Measurements from ENCODE around the gene CNTNAP3B. TPM values are rescaled to one million over a fixed set of nuclear protein-coding genes. Genes with fewer than 3 reads are reported as not detected.
"Not testable (repeated sequence)": the region's sequence is repeated elsewhere in the genome, so short reads cannot be mapped to it uniquely, and the experiment has no call there.

The CNTNAP3B gene
- total and polyA plus RNA-seq, 2 donors (not counting 3 experiments of a cell fraction or from before 2014, with no cell fraction given), result 32.4 to 82.9 TPM

GRCh38 chr9:41991607-41992006 lies 137.6 kb downstream of the CNTNAP3B start:
- H3K36me3 ChIP-seq (ENCODE audit: control insufficient read depth in 2 of 2, extremely low read depth in 1 of 2, insufficient read depth in 2 of 2, low read length in 2 of 2); FAIRE-seq; H2AFZ ChIP-seq (ENCODE audit: low read depth, low read length); H3K9me3 ChIP-seq (replicated peaks; ENCODE audit: control insufficient read depth, insufficient read depth, low read length); BruUV-seq (replicated peaks); H3K4me1 ChIP-seq (ENCODE audit: control insufficient read depth, extremely low read depth, insufficient read depth, low read length); H3K4me2 ChIP-seq (ENCODE audit: insufficient read depth, low read length); H4K20me1 ChIP-seq (replicated peaks; ENCODE audit: control insufficient read depth, extremely low read depth, insufficient read depth, low read length); H3K27me3 ChIP-seq (ENCODE audit: control insufficient read depth in 2 of 2, insufficient read depth in 2 of 2, low read length in 2 of 2); intact Hi-C loops (cut with micrococcal nuclease); CTCF ChIA-PET; dilution Hi-C loops (cut with MboI; ENCODE audit: extremely low pct_ligation_motif_present, low sequenced_read_pairs); H3K9me1 ChIP-seq (replicated peaks; ENCODE audit: control insufficient read depth, extremely low read depth, insufficient read depth, low read length); DNase-seq (ENCODE audit: low read depth, low spot score); H3K79me2 ChIP-seq (ENCODE audit: control insufficient read depth, insufficient read depth, low read length); H3K27ac ChIP-seq (ENCODE audit: insufficient read depth, low read depth, low read length); H3K9ac ChIP-seq (replicated peaks; ENCODE audit: extremely low read depth, insufficient read depth, low read length); POLR2A ChIA-PET; H3K4me3 ChIP-seq (replicated peaks in 1 of 3; ENCODE audit: insufficient read depth in 1 of 3, low read depth in 1 of 3, low read length in 3 of 3): not testable (repeated sequence)

GRCh38 chr9:41980271-41980670 lies 149.0 kb downstream of the CNTNAP3B start:
- H2AFZ ChIP-seq (ENCODE audit: low read depth, low read length); H3K27me3 ChIP-seq (ENCODE audit: control insufficient read depth in 2 of 2, insufficient read depth in 2 of 2, low read length in 2 of 2); H3K4me2 ChIP-seq (ENCODE audit: insufficient read depth, low read length); BruUV-seq (replicated peaks); dilution Hi-C loops (cut with MboI; ENCODE audit: extremely low pct_ligation_motif_present, low sequenced_read_pairs); POLR2A ChIA-PET; H4K20me1 ChIP-seq (replicated peaks; ENCODE audit: control insufficient read depth, extremely low read depth, insufficient read depth, low read length); H3K79me2 ChIP-seq (ENCODE audit: control insufficient read depth, insufficient read depth, low read length); H3K36me3 ChIP-seq (ENCODE audit: control insufficient read depth in 2 of 2, extremely low read depth in 1 of 2, insufficient read depth in 2 of 2, low read length in 2 of 2); H3K4me1 ChIP-seq (ENCODE audit: control insufficient read depth, extremely low read depth, insufficient read depth, low read length); H3K27ac ChIP-seq (ENCODE audit: insufficient read depth, low read depth, low read length); DNase-seq (ENCODE audit: low read depth, low spot score); H3K9ac ChIP-seq (replicated peaks; ENCODE audit: extremely low read depth, insufficient read depth, low read length); H3K9me1 ChIP-seq (replicated peaks; ENCODE audit: control insufficient read depth, extremely low read depth, insufficient read depth, low read length); H3K4me3 ChIP-seq (replicated peaks in 1 of 3; ENCODE audit: insufficient read depth in 1 of 3, low read depth in 1 of 3, low read length in 3 of 3); FAIRE-seq; H3K9me3 ChIP-seq (replicated peaks; ENCODE audit: control insufficient read depth, insufficient read depth, low read length); intact Hi-C loops (cut with micrococcal nuclease); CTCF ChIA-PET: not testable (repeated sequence)

- H3K27ac ChIP-seq (ENCODE audit: insufficient read depth, low read depth, low read length); H3K79me2 ChIP-seq (ENCODE audit: control insufficient read depth, insufficient read depth, low read length); DNase-seq (ENCODE audit: low read depth, low spot score); H3K27me3 ChIP-seq (ENCODE audit: control insufficient read depth in 2 of 2, insufficient read depth in 2 of 2, low read length in 2 of 2); H3K9me3 ChIP-seq (replicated peaks; ENCODE audit: control insufficient read depth, insufficient read depth, low read length); dilution Hi-C loops (cut with MboI; ENCODE audit: extremely low pct_ligation_motif_present, low sequenced_read_pairs); H3K4me3 ChIP-seq (replicated peaks in 1 of 3; ENCODE audit: insufficient read depth in 1 of 3, low read depth in 1 of 3, low read length in 3 of 3); H3K9ac ChIP-seq (replicated peaks; ENCODE audit: extremely low read depth, insufficient read depth, low read length); H4K20me1 ChIP-seq (replicated peaks; ENCODE audit: control insufficient read depth, extremely low read depth, insufficient read depth, low read length); BruUV-seq (replicated peaks); H3K36me3 ChIP-seq (ENCODE audit: control insufficient read depth in 2 of 2, extremely low read depth in 1 of 2, insufficient read depth in 2 of 2, low read length in 2 of 2); POLR2A ChIA-PET; FAIRE-seq; H3K4me1 ChIP-seq (ENCODE audit: control insufficient read depth, extremely low read depth, insufficient read depth, low read length); intact Hi-C loops (cut with micrococcal nuclease); CTCF ChIA-PET; H2AFZ ChIP-seq (ENCODE audit: low read depth, low read length); H3K9me1 ChIP-seq (replicated peaks; ENCODE audit: control insufficient read depth, extremely low read depth, insufficient read depth, low read length); H3K4me2 ChIP-seq (ENCODE audit: insufficient read depth, low read length): not testable (repeated sequence)
These were observed 151.1 kb downstream of the CNTNAP3B start for GRCh38 chr9:41977965-41978600.

GRCh38 chr9:41974906-41975305 lies 154.3 kb downstream of the CNTNAP3B start:
- H3K4me2 ChIP-seq (ENCODE audit: insufficient read depth, low read length); BruUV-seq (replicated peaks); H3K4me1 ChIP-seq (ENCODE audit: control insufficient read depth, extremely low read depth, insufficient read depth, low read length); dilution Hi-C loops (cut with MboI; ENCODE audit: extremely low pct_ligation_motif_present, low sequenced_read_pairs); H3K4me3 ChIP-seq (replicated peaks in 1 of 3; ENCODE audit: insufficient read depth in 1 of 3, low read depth in 1 of 3, low read length in 3 of 3); H3K27ac ChIP-seq (ENCODE audit: insufficient read depth, low read depth, low read length); H3K36me3 ChIP-seq (ENCODE audit: control insufficient read depth in 2 of 2, extremely low read depth in 1 of 2, insufficient read depth in 2 of 2, low read length in 2 of 2); H3K9me3 ChIP-seq (replicated peaks; ENCODE audit: control insufficient read depth, insufficient read depth, low read length); H2AFZ ChIP-seq (ENCODE audit: low read depth, low read length); H3K27me3 ChIP-seq (ENCODE audit: control insufficient read depth in 2 of 2, insufficient read depth in 2 of 2, low read length in 2 of 2); H3K9me1 ChIP-seq (replicated peaks; ENCODE audit: control insufficient read depth, extremely low read depth, insufficient read depth, low read length); POLR2A ChIA-PET; FAIRE-seq; DNase-seq (ENCODE audit: low read depth, low spot score); H3K9ac ChIP-seq (replicated peaks; ENCODE audit: extremely low read depth, insufficient read depth, low read length); H3K79me2 ChIP-seq (ENCODE audit: control insufficient read depth, insufficient read depth, low read length); intact Hi-C loops (cut with micrococcal nuclease); CTCF ChIA-PET; H4K20me1 ChIP-seq (replicated peaks; ENCODE audit: control insufficient read depth, extremely low read depth, insufficient read depth, low read length): not testable (repeated sequence)
